GM12878 (cell line): ENCODE measurements around the gene TCF7L2. TPM values are rescaled to one million over a fixed set of nuclear protein-coding genes. Genes with fewer than 3 reads are reported as not detected.

Experiments used
- ATAC-seq: fragments of 200-7000 bp; cut with Tn5 transposase; 3 replicates; pipeline ENCODE4 v1.9.1; 2020; ENCODE audit warnings: mild to moderate bottlenecking, moderate library complexity
- BruUV-seq: library from RNA; stranded (reverse); fragments of 400-500 nt; replicated peaks from 2 replicates; lab custom pipeline; 2021; lab: Mats Ljungman, UMichigan
- CTCF ChIA-PET: fragments of 300-600 bp; sonication (Branson Sonifier 250); formaldehyde crosslinking; extraction: SDS; loops from one replicate; lab custom pipeline; 2021; ENCODE audit warnings: inconsistent platforms; lab: Yijun Ruan, JAX
- POLR2A ChIA-PET: fragments of 350-600 bp; formaldehyde crosslinking; extraction: SDS; loops from one replicate; lab custom pipeline; 2021; ENCODE audit warnings: inconsistent platforms; lab: Charles Lee
- RAD21 ChIA-PET: fragments of 300-600 bp; sonication (Branson Sonifier 250); formaldehyde crosslinking; loops from one replicate; lab custom pipeline; 2023; ENCODE audit warnings: antibody characterized with exemption; ENCODE audit not compliant: unreplicated experiment; lab: Charles Lee
- SMC1A ChIA-PET: fragments of 300-600 bp; sonication (Branson Sonifier 250); formaldehyde crosslinking; loops from one replicate; lab custom pipeline; 2023; ENCODE audit not compliant: unreplicated experiment, uncharacterized antibody; lab: Charles Lee
- DNase-seq: peaks from one replicate; pipeline ENCODE4 v3.0.0-alpha.2; 2011; ENCODE audit warnings: low read depth, low spot score
- FAIRE-seq: peaks from 3 replicates; lab custom pipeline; 2011; peaks lifted over from hg19 to GRCh38; lab: Jason Lieb, UNC
- H2AFZ ChIP-seq: 2 replicates; pipeline ENCODE4 v1.6.0; 2011; ENCODE audit warnings: low read depth, low read length, control low read depth; ENCODE audit not compliant: control insufficient read depth
- H3K27ac ChIP-seq: 2 replicates; pipeline ENCODE4 v1.5.1; 2011; ENCODE audit warnings: control low read depth; ENCODE audit not compliant: control insufficient read depth, insufficient read depth
- H3K27me3 ChIP-seq, 2 experiments: replicated peaks in 1 of 2; 2 replicates each; pipeline versions ENCODE4 v1.6.0 to v1.6.1; 2011; ENCODE audit warnings: low read length in 1 of 2; ENCODE audit not compliant: control insufficient read depth in 2 of 2, insufficient read depth in 2 of 2
- H3K36me3 ChIP-seq, 2 experiments: 2 replicates each; pipeline ENCODE4 v1.5.1; 2011; ENCODE audit warnings: low read length in 1 of 2; ENCODE audit not compliant: control insufficient read depth in 2 of 2, insufficient read depth in 2 of 2
- H3K4me1 ChIP-seq: 2 replicates; pipeline ENCODE4 v1.6.1; 2011; ENCODE audit warnings: mild to moderate bottlenecking, low read length, moderate library complexity, mixed read lengths; ENCODE audit not compliant: control insufficient read depth, insufficient read depth
- H3K4me2 ChIP-seq: 2 replicates; pipeline ENCODE4 v1.6.0; 2011; ENCODE audit warnings: control low read depth; ENCODE audit not compliant: control insufficient read depth, insufficient read depth
- H3K4me3 ChIP-seq: fragments of 200-600 bp; sonication (generic); 2 replicates; pipeline ENCODE4 v1.5.1; 2016
- H3K79me2 ChIP-seq: 2 replicates; pipeline ENCODE4 v1.6.0; 2011; ENCODE audit warnings: low read length; ENCODE audit not compliant: control insufficient read depth, insufficient read depth
- H3K9ac ChIP-seq: 2 replicates; pipeline ENCODE4 v1.8.0; 2011; ENCODE audit warnings: low read length, control low read depth, mixed read lengths; ENCODE audit not compliant: control insufficient read depth, insufficient read depth
- H3K9me3 ChIP-seq: replicated peaks from 3 replicates; pipeline ENCODE4 v1.5.1; 2011; ENCODE audit warnings: mild to moderate bottlenecking, low read length; ENCODE audit not compliant: control insufficient read depth, insufficient read depth
- H4K20me1 ChIP-seq: 2 replicates; pipeline ENCODE4 v1.6.0; 2011; ENCODE audit not compliant: control insufficient read depth, insufficient read depth
- ATF2 ChIP-seq: IDR thresholded peaks from 2 replicates; pipeline ENCODE4 v1.6.1; 2012; ENCODE audit warnings: low read length, inconsistent platforms
- CBX5 ChIP-seq: sonication (generic); IDR thresholded peaks from 2 replicates; pipeline ENCODE4 v1.6.1; 2016; ENCODE audit warnings: low read depth, moderate library complexity, mild to moderate bottlenecking, inconsistent platforms
- CEBPB ChIP-seq, 2 experiments: fragments of 150-350 bp in 1 of 2; IDR thresholded peaks; 2 replicates each; pipeline ENCODE4 v1.6.1; 2012 to 2014; ENCODE audit warnings: low read depth in 2 of 2, low read length in 2 of 2, borderline replicate concordance in 1 of 2, inconsistent platforms in 1 of 2
- EED ChIP-seq: sonication (generic); IDR thresholded peaks from 2 replicates; pipeline ENCODE4 v1.6.1; 2016; ENCODE audit warnings: antibody characterized with exemption, low read depth
- FOS ChIP-seq: IDR thresholded peaks from 3 replicates; pipeline ENCODE4 v1.6.1; 2011; ENCODE audit warnings: borderline replicate concordance; ENCODE audit not compliant: insufficient read length; ENCODE audit errors: extremely low read depth
- JUND ChIP-seq: IDR thresholded peaks from 2 replicates; pipeline ENCODE4 v1.6.1; 2012; ENCODE audit warnings: low read depth, mild to moderate bottlenecking, low read length, improper control_type of control experiment, moderate library complexity
- RFX5 ChIP-seq: IDR thresholded peaks from 2 replicates; pipeline ENCODE4 v1.6.1; 2011; ENCODE audit warnings: low read depth, low read length, improper control_type of control experiment
- SPI1 ChIP-seq: IDR thresholded peaks from 2 replicates; pipeline ENCODE4 v1.6.1; 2011; ENCODE audit warnings: low read depth, mild to moderate bottlenecking, low read length, moderate library complexity, borderline replicate concordance; ENCODE audit not compliant: insufficient read depth
- SREBF2 ChIP-seq: IDR thresholded peaks from 2 replicates; pipeline ENCODE4 v1.6.1; 2012; ENCODE audit warnings: mild to moderate bottlenecking, low read length
- WRNIP1 ChIP-seq: IDR thresholded peaks from 2 replicates; pipeline ENCODE4 v1.6.1; 2011; ENCODE audit warnings: low read depth, low read length, improper control_type of control experiment, borderline replicate concordance
- whole genome bisulfite sequencing: methylation state at CpG from one replicate; pipeline ENCODE4 v1.1.6; 2016; ENCODE audit warnings: low lambda C conversion rate; ENCODE audit not compliant: insufficient replicate concordance, insufficient coverage; ENCODE audit errors: missing lambda C conversion rate; 5-methylcytosine and 5-hydroxymethylcytosine counted together
- in situ Hi-C: fragments of 300-500 bp; cut with MboI; formaldehyde crosslinking; loops from 9 replicates; pipeline ENCODE4 v1.14.3; 2018; ENCODE audit warnings: mixed read lengths
- intact Hi-C: fragments of 100-400 bp; cut with micrococcal nuclease; formaldehyde crosslinking; loops from one replicate; pipeline ENCODE4 v1.14.2; 2022; ENCODE audit not compliant: unreplicated experiment
- polyA plus RNA-seq, 11 experiments: library from polyadenylated mRNA; depleted of rRNA in 4 of 11; unstranded in 6 of 11; stranded (reverse) in 5 of 11; fragments of >200 nt; fragmentation: Nextera tagmentation in 4 of 11; fragmentation: Illumina TruSeq in 1 of 11; extraction: Ambion mirVana in 4 of 11; extraction: Trizol in 1 of 11; gene quantifications; 1 replicate in 1 of 11; 2 replicates in 10 of 11; pipeline versions ENCODE4 v1.2.1 to v1.2.3, GENCODE V29; 2011 to 2016; ENCODE audit warnings: inconsistent platforms in 2 of 11, missing spikeins in 2 of 11, low read depth in 1 of 11
- total RNA-seq, 4 experiments: library from RNA; depleted of rRNA in 3 of 4; stranded (reverse); fragments of >200 nt in 3 of 4; fragmentation: Illumina TruSeq in 1 of 4; extraction: Trizol in 1 of 4; gene quantifications; 2 replicates each; pipeline versions ENCODE4 v1.2.1 to v1.2.3, GENCODE V29; 2013 to 2021
- TF ChIP-seq, protein P1 (sequence below): IDR thresholded peaks from 2 replicates; pipeline ENCODE4 v1.6.1; 2011; ENCODE audit warnings: low read depth, mild to moderate bottlenecking, low read length, moderate library complexity, borderline replicate concordance; ENCODE audit errors: extremely low read depth
- TF ChIP-seq, protein P2 (sequence below): fragments of 450-650 bp; IDR thresholded peaks from 2 replicates; pipeline ENCODE4 v1.6.1; 2014; ENCODE audit warnings: mild to moderate bottlenecking

The TCF7L2 gene
- total and polyA plus RNA-seq, 10 of the 15 experiments (the other 5 are each of a cell fraction or from before 2014, with no cell fraction given): 0.02 to 1.1 (median 0.35) TPM; not detected in 4

- no peak overlapping the region for H3K4me2 ChIP-seq
Observed at GRCh38 chr10:112957640-112958092, 7.6 kb downstream of the TCF7L2 start.

GRCh38 chr10:112958275-112958995, 8.4 kb downstream of the TCF7L2 start:
- Histone ChIP-seq H3K79me2 (no peaks in the 10 kb centered on the region), H3K4me2 (no peak overlapping the region), H3K4me3 (no peak overlapping the region), H3K4me1 (no peaks in the 10 kb centered on the region), H3K36me3 (no peaks in the 10 kb centered on the region), H2AFZ (no peak overlapping the region), H3K9ac (no peak overlapping the region), H3K27me3 (peaks cover 0 to 5% of the 10 kb centered on the region in 2 experiments; a peak in 1 of 4 replicates), H4K20me1 (no peaks in the 10 kb centered on the region), H3K9me3 (no peaks in the 10 kb centered on the region), H3K27ac (no peak overlapping the region)
- RAD21 ChIA-PET: no interaction called here
- intact Hi-C loops (no loop called here), in situ Hi-C loops (no loop called here)
- no peak for ATAC-seq
- 30% methylated on average over 8 of the region's 8 CpGs for WGBS
- DNase-seq: no peak
- CTCF ChIA-PET: interaction anchor here (0.7 to 1.0 kb wide), 2 partner anchors 8 to 30 kb away, joined by 3 read pairs; no protein-coding TSS in a partner anchor
- BruUV-seq: no TSS peak
- SMC1A ChIA-PET: interaction anchor here (0.6 to 1.7 kb wide), 2 partner anchors 28 to 1566 kb away, joined by 3 to 5 read pairs; no protein-coding TSS in a partner anchor
- POLR2A ChIA-PET: interaction anchor here (0.7 kb wide), 1 partner anchor 19 kb away, joined by 3 read pairs; no protein-coding TSS in a partner anchor
- no peak for FAIRE-seq
- TF ChIP-seq EED: no peak
- TF ChIP-seq JUND: no peak
- TF ChIP-seq, protein P1, sequence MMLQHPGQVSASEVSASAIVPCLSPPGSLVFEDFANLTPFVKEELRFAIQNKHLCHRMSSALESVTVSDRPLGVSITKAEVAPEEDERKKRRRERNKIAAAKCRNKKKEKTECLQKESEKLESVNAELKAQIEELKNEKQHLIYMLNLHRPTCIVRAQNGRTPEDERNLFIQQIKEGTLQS: no peak
- no peak for TF ChIP-seq SPI1
- TF ChIP-seq, protein P2, sequence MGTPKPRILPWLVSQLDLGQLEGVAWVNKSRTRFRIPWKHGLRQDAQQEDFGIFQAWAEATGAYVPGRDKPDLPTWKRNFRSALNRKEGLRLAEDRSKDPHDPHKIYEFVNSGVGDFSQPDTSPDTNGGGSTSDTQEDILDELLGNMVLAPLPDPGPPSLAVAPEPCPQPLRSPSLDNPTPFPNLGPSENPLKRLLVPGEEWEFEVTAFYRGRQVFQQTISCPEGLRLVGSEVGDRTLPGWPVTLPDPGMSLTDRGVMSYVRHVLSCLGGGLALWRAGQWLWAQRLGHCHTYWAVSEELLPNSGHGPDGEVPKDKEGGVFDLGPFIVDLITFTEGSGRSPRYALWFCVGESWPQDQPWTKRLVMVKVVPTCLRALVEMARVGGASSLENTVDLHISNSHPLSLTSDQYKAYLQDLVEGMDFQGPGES: no peak
- no peak for TF ChIP-seq ATF2
- TF ChIP-seq CBX5: no peak
- TF ChIP-seq WRNIP1: no peak
- no peak for TF ChIP-seq RFX5
- TF ChIP-seq SREBF2: no peak

More at GRCh38 chr10:112957640-112958092, 7.6 kb downstream of the TCF7L2 start:
- H3K79me2 ChIP-seq: no peaks in the 10 kb centered on the region
- ATAC-seq: no peak
- no peak for FAIRE-seq
- ChIA-PET SMC1A (no interaction called here), RAD21 (no interaction called here), CTCF (interaction anchor here (1.0 kb wide), 1 partner anchor 9 kb away, joined by 3 read pairs; no protein-coding TSS in a partner anchor), POLR2A (interaction anchor here (0.7 kb wide), 1 partner anchor 20 kb away, joined by 3 read pairs; no protein-coding TSS in a partner anchor)
- in situ Hi-C loops (no loop called here), intact Hi-C loops (no loop called here)
- no peaks in the 10 kb centered on the region for H3K4me1 ChIP-seq
- TF ChIP-seq FOS: no peak
- peak; percentile 44; the same call in 1 of the 2 replicates for TF ChIP-seq SPI1
- TF ChIP-seq CEBPB (IDR thresholded peaks at IDR 0.05; ENCODE audit: borderline replicate concordance in 1 of 2, low read depth in 2 of 2, low read length in 2 of 2): no peak
- no peak overlapping the region for H3K4me3 ChIP-seq
- H3K27ac ChIP-seq: no peak overlapping the region
- H3K27me3 ChIP-seq: peaks cover 0 to 8% of the 10 kb centered on the region in 2 experiments; a peak in 2 of 4 replicates
- H2AFZ ChIP-seq: no peak overlapping the region
- no peaks in the 10 kb centered on the region for H4K20me1 ChIP-seq
- no peaks in the 10 kb centered on the region for H3K9me3 ChIP-seq
- no peak for DNase-seq
- WGBS: 29% methylated on average over 4 of the region's 4 CpGs
- H3K36me3 ChIP-seq: no peaks in the 10 kb centered on the region
- no peak overlapping the region for H3K9ac ChIP-seq
- no TSS peak for BruUV-seq
